HG03432 (cell line): ENCODE results near the gene REEP3.
A peak's percentile ranks its signal among the peaks of the same experiment; 100 is the strongest.
"Not testable (repeated sequence)": the region's sequence is repeated elsewhere in the genome, so short reads cannot be mapped to it uniquely, and the experiment has no call there.

Experiments used
- ATAC-seq: cut with Tn5 transposase; IDR thresholded peaks from one replicate; pipeline ENCODE4 v1.9.1; 2021; ENCODE audit warnings: mild to moderate bottlenecking, moderate library complexity; ENCODE audit not compliant: unreplicated experiment

REEP3 gene

GRCh38 chr10:63544418-63544817 is 23.2 kb downstream of the REEP3 start:
- ATAC-seq, result no peak

- ATAC-seq, result no peak
Measured at GRCh38 chr10:63547628-63548360, 26.6 kb downstream of the REEP3 start.

GRCh38 chr10:63548860-63549259 is 27.7 kb downstream of the REEP3 start:
- no peak for ATAC-seq

GRCh38 chr10:63549810-63550209 is 28.6 kb downstream of the REEP3 start:
- ATAC-seq, result no peak

- no peak for ATAC-seq
Measured at GRCh38 chr10:63553031-63553430, 31.8 kb downstream of the REEP3 start.

GRCh38 chr10:63553473-63553872 is 32.3 kb downstream of the REEP3 start:
- ATAC-seq, result no peak

- peak; percentile 86 for ATAC-seq
Measured at GRCh38 chr10:63554657-63555056, 33.5 kb downstream of the REEP3 start.

GRCh38 chr10:63555330-63555729 is 34.1 kb downstream of the REEP3 start:
- no peak for ATAC-seq

- no peak for ATAC-seq
Measured at GRCh38 chr10:63558132-63558784, 37.1 kb downstream of the REEP3 start.

- no peak for ATAC-seq
Measured at GRCh38 chr10:63561341-63561740, 40.1 kb downstream of the REEP3 start.

- ATAC-seq, result no peak
Measured at GRCh38 chr10:63562391-63562790, 41.2 kb downstream of the REEP3 start.

GRCh38 chr10:63562857-63563256 is 41.7 kb downstream of the REEP3 start:
- no peak for ATAC-seq

- ATAC-seq, result no peak
Measured at GRCh38 chr10:63563623-63564022, 42.4 kb downstream of the REEP3 start.

- ATAC-seq, result not testable (repeated sequence)
Measured at GRCh38 chr10:63564731-63565130, 43.5 kb downstream of the REEP3 start.

GRCh38 chr10:63573068-63573697 is 52.0 kb downstream of the REEP3 start:
- ATAC-seq, result no peak

- ATAC-seq, result no peak
Measured at GRCh38 chr10:63574011-63574410, 52.8 kb downstream of the REEP3 start.

- no peak for ATAC-seq
Measured at GRCh38 chr10:63576501-63576900, 55.3 kb downstream of the REEP3 start.

GRCh38 chr10:63578501-63578900 is 57.3 kb downstream of the REEP3 start:
- ATAC-seq, result no peak

GRCh38 chr10:63579371-63580014 is 58.3 kb downstream of the REEP3 start:
- no peak for ATAC-seq

- no peak for ATAC-seq
Measured at GRCh38 chr10:63582690-63583089, 61.5 kb downstream of the REEP3 start.

- ATAC-seq, result no peak
Measured at GRCh38 chr10:63583397-63583796, 62.2 kb downstream of the REEP3 start.
